IMR-90 (cell line): ENCODE measurements around the gene ARHGAP24. TPM values are rescaled to one million over a fixed set of nuclear protein-coding genes. Genes with fewer than 3 reads are reported as not detected.

Experiments used
- ATAC-seq: fragments of 200-7000 bp; cut with Tn5 transposase; 2 replicates; pipeline ENCODE4 v1.9.1; 2020; ENCODE audit warnings: low read depth, mild to moderate bottlenecking, moderate library complexity
- BruUV-seq: library from RNA; stranded (reverse); fragments of 400-500 nt; replicated peaks from 2 replicates; lab custom pipeline; 2021; lab: Mats Ljungman, UMichigan
- CTCF ChIA-PET: fragments of 300-600 bp; formaldehyde crosslinking; extraction: SDS; loops from one replicate; lab custom pipeline; 2021; ENCODE audit warnings: antibody characterized with exemption; lab: Yijun Ruan, JAX
- POLR2A ChIA-PET: fragments of 300-600 bp; sonication (Branson Sonifier 250); formaldehyde crosslinking; loops from one replicate; lab custom pipeline; 2022; ENCODE audit warnings: antibody characterized with exemption; ENCODE audit not compliant: unreplicated experiment; lab: Charles Lee
- DNase-seq: peaks from one replicate; pipeline ENCODE4 v3.0.0; 2013
- H2AFZ ChIP-seq: replicated peaks from 2 replicates; pipeline ENCODE3; 2013; ENCODE audit warnings: low read length, mild to moderate bottlenecking; ENCODE audit not compliant: poor library complexity
- H2AK5ac ChIP-seq: 2 replicates; pipeline ENCODE4 v1.6.1; 2013; ENCODE audit warnings: low read depth, low read length, inconsistent platforms
- H2AK9ac ChIP-seq: replicated peaks from 2 replicates; pipeline ENCODE3; 2013; ENCODE audit warnings: mild to moderate bottlenecking, low read depth, low read length, moderate library complexity; ENCODE audit not compliant: poor library complexity
- H2BK120ac ChIP-seq: 2 replicates; pipeline ENCODE4 v1.6.1; 2013; ENCODE audit warnings: low read depth, low read length, inconsistent platforms
- H2BK15ac ChIP-seq: 3 replicates; pipeline ENCODE4 v1.6.1; 2013; ENCODE audit warnings: low read depth, low read length, inconsistent platforms
- H2BK20ac ChIP-seq: 2 replicates; pipeline ENCODE4 v1.6.1; 2013; ENCODE audit warnings: low read depth, mild to moderate bottlenecking, inconsistent platforms, low read length, moderate library complexity
- H2BK5ac ChIP-seq: 2 replicates; pipeline ENCODE4 v1.6.1; 2013; ENCODE audit warnings: mild to moderate bottlenecking, low read depth, low read length, inconsistent platforms; ENCODE audit not compliant: poor library complexity, severe bottlenecking
- H3K14ac ChIP-seq: replicated peaks from 2 replicates; pipeline ENCODE4 v1.6.1; 2013; ENCODE audit warnings: low read depth, low read length, inconsistent platforms
- H3K18ac ChIP-seq: 2 replicates; pipeline ENCODE4 v1.6.1; 2013; ENCODE audit warnings: low read depth, low read length, control low read depth
- H3K23ac ChIP-seq: 2 replicates; pipeline ENCODE4 v1.6.1; 2013; ENCODE audit warnings: low read depth, low read length, inconsistent platforms
- H3K27ac ChIP-seq: 2 replicates; pipeline ENCODE4 v1.5.1; 2013; ENCODE audit warnings: mild to moderate bottlenecking, control low read depth, low read length; ENCODE audit not compliant: insufficient read depth
- H3K27me3 ChIP-seq: 2 replicates; pipeline ENCODE4 v1.6.1; 2013; ENCODE audit warnings: low read length; ENCODE audit not compliant: control insufficient read depth, insufficient read depth
- H3K36me3 ChIP-seq: 2 replicates; pipeline ENCODE4 v1.6.1; 2013; ENCODE audit warnings: low read length, mixed read lengths; ENCODE audit not compliant: control insufficient read depth, insufficient read depth
- H3K4ac ChIP-seq: 2 replicates; pipeline ENCODE4 v1.6.1; 2013; ENCODE audit warnings: low read depth, low read length, inconsistent platforms
- H3K4me1 ChIP-seq: 2 replicates; pipeline ENCODE4 v1.6.1; 2013; ENCODE audit warnings: low read length, mixed read lengths; ENCODE audit not compliant: control insufficient read depth, insufficient read depth
- H3K4me2 ChIP-seq: 2 replicates; pipeline ENCODE4 v1.6.1; 2013; ENCODE audit warnings: low read depth, mild to moderate bottlenecking, control low read depth, low read length, moderate library complexity
- H3K4me3 ChIP-seq: 2 replicates; pipeline ENCODE4 v1.5.1; 2013; ENCODE audit warnings: low read depth, mild to moderate bottlenecking, control low read depth, low read length, moderate library complexity; ENCODE audit not compliant: insufficient read depth
- H3K56ac ChIP-seq: 2 replicates; pipeline ENCODE4 v1.6.1; 2013; ENCODE audit warnings: low read length, inconsistent platforms; ENCODE audit not compliant: insufficient read depth; ENCODE audit errors: extremely low read depth
- H3K79me1 ChIP-seq, 2 experiments: 2 replicates each; pipeline ENCODE4 v1.6.1; 2013; ENCODE audit warnings: low read length in 2 of 2, inconsistent platforms in 1 of 2, low read depth in 1 of 2
- H3K9ac ChIP-seq: 2 replicates; pipeline ENCODE4 v1.6.1; 2013; ENCODE audit warnings: low read depth, low read length, control low read depth
- H3K9me1 ChIP-seq: 2 replicates; pipeline ENCODE4 v1.6.1; 2013; ENCODE audit warnings: low read length, inconsistent platforms; ENCODE audit not compliant: insufficient read depth
- H3K9me3 ChIP-seq: 2 replicates; pipeline ENCODE4 v1.6.1; 2013; ENCODE audit warnings: low read length; ENCODE audit not compliant: control insufficient read depth, insufficient read depth
- H4K20me1 ChIP-seq: 2 replicates; pipeline ENCODE4 v1.6.1; 2013; ENCODE audit warnings: low read length, inconsistent platforms; ENCODE audit not compliant: insufficient read depth
- H4K5ac ChIP-seq: 2 replicates; pipeline ENCODE4 v1.6.1; 2013; ENCODE audit warnings: mild to moderate bottlenecking, low read depth, low read length, control low read depth
- H4K8ac ChIP-seq, 2 experiments: 2 replicates each; pipeline ENCODE4 v1.6.1; 2013; ENCODE audit warnings: low read depth in 2 of 2, low read length in 2 of 2, control low read depth in 1 of 2, inconsistent platforms in 1 of 2
- H4K91ac ChIP-seq: 2 replicates; pipeline ENCODE4 v1.6.1; 2013; ENCODE audit warnings: low read depth, low read length, inconsistent platforms; ENCODE audit not compliant: insufficient read depth
- CHD1 ChIP-seq: IDR thresholded peaks from 2 replicates; pipeline ENCODE4 v1.6.1; 2012; ENCODE audit warnings: low read depth, low read length, improper control_type of control experiment
- FOS ChIP-seq: fragments of 150-350 bp; IDR thresholded peaks from 2 replicates; pipeline ENCODE4 v1.6.1; 2016; ENCODE audit warnings: low read depth, low read length
- MAFK ChIP-seq: IDR thresholded peaks from 2 replicates; pipeline ENCODE4 v1.6.1; 2012; ENCODE audit warnings: low read depth, low read length, improper control_type of control experiment
- RFX5 ChIP-seq: IDR thresholded peaks from 2 replicates; pipeline ENCODE4 v1.8.0; 2012; ENCODE audit warnings: low read depth, mild to moderate bottlenecking, low read length, moderate library complexity
- WGBS, 2 experiments: methylation state at CpG; one replicate each; pipeline versions ENCODE4 v1.1.5 to v1.1.7; 2013; ENCODE audit warnings: missing lambda C conversion rate in 2 of 2; ENCODE audit not compliant: insufficient read length in 1 of 2; ENCODE audit errors: extremely low coverage in 2 of 2; 5-methylcytosine and 5-hydroxymethylcytosine counted together
- dilution Hi-C: fragments of 300-500 bp; cut with HindIII; formaldehyde crosslinking; loops from one replicate; pipeline ENCODE4 v1.14.3; 2018; ENCODE audit warnings: low sequenced_read_pairs; ENCODE audit not compliant: unreplicated experiment
- in situ Hi-C: fragments of 300-500 bp; cut with MboI; formaldehyde crosslinking; loops from 3 replicates; pipeline ENCODE4 v1.14.3; 2019; ENCODE audit warnings: low sequenced_read_pairs, inconsistent platforms, mixed read lengths
- intact Hi-C: fragments of 100-400 bp; cut with micrococcal nuclease; formaldehyde crosslinking; loops from 2 replicates; pipeline ENCODE4 v1.10.0; 2022
- polyA plus RNA-seq, 3 experiments: library from polyadenylated mRNA; depleted of rRNA; stranded (reverse); fragments of >200 nt; gene quantifications; 2 replicates each; pipeline ENCODE4 v1.2.3, GENCODE V29; 2012; ENCODE audit warnings: low replicate concordance in 1 of 3
- total RNA-seq: library from RNA; depleted of rRNA; stranded (reverse); fragments of >200 nt; gene quantifications from 2 replicates; pipeline ENCODE4 v1.2.3, GENCODE V29; 2012
- TF ChIP-seq, protein P1 (sequence below): conservative IDR thresholded peaks from 2 replicates; pipeline ENCODE4 v1.5.1; 2012; ENCODE audit warnings: mild to moderate bottlenecking, low read depth, low read length, improper control_type of control experiment
- TF ChIP-seq, protein P2 (sequence below): fragments of 150-350 bp; IDR thresholded peaks from 2 replicates; pipeline ENCODE4 v1.6.1; 2017; ENCODE audit warnings: mild to moderate bottlenecking, antibody characterized with exemption, low read length, low read depth

Gene ARHGAP24
- total and polyA plus RNA-seq, 2 of the 4 experiments (the other 2 are of a cell fraction) = 11.9 to 24.0 TPM

DNA sequence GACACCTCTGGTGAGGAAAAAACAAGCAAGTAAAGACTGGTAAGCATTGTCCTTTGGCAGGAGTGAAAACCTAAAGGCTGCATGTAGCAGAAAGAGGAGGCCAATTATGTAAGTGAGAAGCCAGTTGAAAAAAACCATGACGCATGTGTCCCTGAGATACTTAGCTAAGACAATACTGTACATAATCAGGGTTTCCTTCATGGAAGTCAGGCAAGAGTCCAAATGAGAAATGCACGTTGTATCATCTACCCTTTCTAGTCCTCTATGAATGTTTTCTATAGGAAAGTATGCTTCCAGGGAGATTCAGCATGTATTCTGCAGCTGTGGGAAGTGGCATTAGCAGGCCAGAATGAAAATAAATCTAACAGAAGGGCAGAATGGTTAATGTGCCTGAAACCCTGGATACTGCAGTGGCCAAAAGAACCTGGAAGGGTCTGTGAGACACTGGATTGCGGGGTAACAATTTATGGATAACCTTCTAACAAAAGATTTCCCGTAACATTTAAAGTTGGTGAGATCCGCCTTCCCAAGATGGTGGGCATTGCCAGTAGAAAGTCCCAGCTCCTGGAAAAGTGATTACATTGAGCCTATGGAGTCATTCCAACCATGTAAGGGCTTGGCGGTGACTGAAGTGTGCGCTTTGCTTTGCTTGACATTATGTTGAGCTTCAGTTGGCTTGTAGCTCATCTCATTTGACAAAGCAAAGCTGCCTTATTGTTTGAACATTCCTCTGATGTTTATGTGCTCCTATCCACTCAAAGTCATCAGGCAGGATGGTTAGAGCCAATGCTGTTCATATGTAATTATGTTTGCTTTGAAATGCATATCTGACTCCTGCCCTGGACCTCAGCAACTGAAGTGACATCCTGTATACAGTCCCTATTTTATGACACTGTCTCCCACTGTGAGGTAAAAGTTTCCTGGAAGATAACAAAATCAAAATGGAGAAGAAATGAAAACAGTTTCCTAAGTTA, 200.4 kb downstream of the ARHGAP24 start:
- H4K8ac ChIP-seq = no peak overlapping the region
- no peak overlapping the region for H2BK5ac ChIP-seq
- no peak overlapping the region for H2BK15ac ChIP-seq
- H2AK9ac ChIP-seq = no peak overlapping the region
- ATAC-seq (no peak), DNase-seq (no peak)
- BruUV-seq = no TSS peak
- ChIA-PET CTCF (no interaction called here), POLR2A (no interaction called here)
- H2AFZ ChIP-seq = no peak overlapping the region
- H3K27me3 ChIP-seq = no peaks in the 10 kb centered on the region
- H4K20me1 ChIP-seq = no peaks in the 10 kb centered on the region
- no peaks in the 10 kb centered on the region; the same call in 1 of the 2 replicates for H3K4me1 ChIP-seq
- no peak overlapping the region for H3K4me3 ChIP-seq
- in situ Hi-C loops (no loop called here), dilution Hi-C loops (no loop called here), intact Hi-C loops (no loop called here)
- no peak overlapping the region for H3K23ac ChIP-seq
- no peaks in the 10 kb centered on the region for H3K79me1 ChIP-seq
- H2BK20ac ChIP-seq = no peak overlapping the region
- H3K4ac ChIP-seq = no peak overlapping the region
- H4K91ac ChIP-seq = no peak overlapping the region
- H2BK120ac ChIP-seq = no peak overlapping the region
- no peak overlapping the region for H3K14ac ChIP-seq
- H3K56ac ChIP-seq = no peak overlapping the region
- no peak overlapping the region for H4K5ac ChIP-seq
- TF ChIP-seq CHD1 = no peak
- TF ChIP-seq RFX5 = no peak
- no peak for TF ChIP-seq MAFK
- no peak for TF ChIP-seq FOS
- TF ChIP-seq, protein P1, sequence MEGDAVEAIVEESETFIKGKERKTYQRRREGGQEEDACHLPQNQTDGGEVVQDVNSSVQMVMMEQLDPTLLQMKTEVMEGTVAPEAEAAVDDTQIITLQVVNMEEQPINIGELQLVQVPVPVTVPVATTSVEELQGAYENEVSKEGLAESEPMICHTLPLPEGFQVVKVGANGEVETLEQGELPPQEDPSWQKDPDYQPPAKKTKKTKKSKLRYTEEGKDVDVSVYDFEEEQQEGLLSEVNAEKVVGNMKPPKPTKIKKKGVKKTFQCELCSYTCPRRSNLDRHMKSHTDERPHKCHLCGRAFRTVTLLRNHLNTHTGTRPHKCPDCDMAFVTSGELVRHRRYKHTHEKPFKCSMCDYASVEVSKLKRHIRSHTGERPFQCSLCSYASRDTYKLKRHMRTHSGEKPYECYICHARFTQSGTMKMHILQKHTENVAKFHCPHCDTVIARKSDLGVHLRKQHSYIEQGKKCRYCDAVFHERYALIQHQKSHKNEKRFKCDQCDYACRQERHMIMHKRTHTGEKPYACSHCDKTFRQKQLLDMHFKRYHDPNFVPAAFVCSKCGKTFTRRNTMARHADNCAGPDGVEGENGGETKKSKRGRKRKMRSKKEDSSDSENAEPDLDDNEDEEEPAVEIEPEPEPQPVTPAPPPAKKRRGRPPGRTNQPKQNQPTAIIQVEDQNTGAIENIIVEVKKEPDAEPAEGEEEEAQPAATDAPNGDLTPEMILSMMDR = no peak
- TF ChIP-seq, protein P2, sequence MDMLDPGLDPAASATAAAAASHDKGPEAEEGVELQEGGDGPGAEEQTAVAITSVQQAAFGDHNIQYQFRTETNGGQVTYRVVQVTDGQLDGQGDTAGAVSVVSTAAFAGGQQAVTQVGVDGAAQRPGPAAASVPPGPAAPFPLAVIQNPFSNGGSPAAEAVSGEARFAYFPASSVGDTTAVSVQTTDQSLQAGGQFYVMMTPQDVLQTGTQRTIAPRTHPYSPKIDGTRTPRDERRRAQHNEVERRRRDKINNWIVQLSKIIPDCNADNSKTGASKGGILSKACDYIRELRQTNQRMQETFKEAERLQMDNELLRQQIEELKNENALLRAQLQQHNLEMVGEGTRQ = no peak
- no peak overlapping the region for H3K18ac ChIP-seq
- H3K9ac ChIP-seq = no peak overlapping the region
- H3K4me2 ChIP-seq = no peak overlapping the region
- H3K27ac ChIP-seq = no peak overlapping the region
- 71% methylated on average over 2 of the region's 7 CpGs; no CpG with 5 or more reads in 1 of the 2 experiments for WGBS, 2 experiments
- no peaks in the 10 kb centered on the region for H3K9me1 ChIP-seq
- H3K36me3 ChIP-seq = no peaks in the 10 kb centered on the region
- no peaks in the 10 kb centered on the region for H3K9me3 ChIP-seq
- no peak overlapping the region for H2AK5ac ChIP-seq
